GM18873 (cell line): ENCODE data around the gene EML4.
A peak's percentile ranks its signal among the peaks of the same experiment; 100 is the strongest.
"Not testable (repeated sequence)": the region's sequence is repeated elsewhere in the genome, so short reads cannot be mapped to it uniquely, and the experiment has no call there.

Source experiments
- ATAC-seq: cut with Tn5 transposase; IDR thresholded peaks from one replicate; pipeline ENCODE4 v1.9.1; 2021; ENCODE audit warnings: mild to moderate bottlenecking, moderate library complexity, moderate number of reproducible peaks; ENCODE audit not compliant: unreplicated experiment, low FRiP score

EML4 gene

DNA sequence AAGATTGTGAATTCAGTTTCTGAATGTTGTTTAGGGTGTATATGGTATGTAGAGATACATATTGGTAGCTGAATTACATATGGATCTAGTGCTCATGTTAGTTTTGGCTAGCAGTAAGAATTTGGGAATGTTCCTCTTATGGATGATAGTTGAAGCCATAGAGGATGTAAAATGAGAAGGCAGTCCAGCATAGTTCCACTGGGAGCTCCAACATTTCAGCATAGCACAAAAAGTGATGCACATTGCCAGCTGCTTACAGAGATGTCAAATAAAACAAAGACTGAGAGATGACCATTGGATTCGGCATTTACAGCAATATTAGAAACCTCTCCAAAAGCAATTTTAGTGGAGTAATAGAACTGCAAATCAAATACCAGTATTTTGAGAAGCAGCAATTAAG, 77.4 kb downstream of the EML4 start:
- ATAC-seq = no peak

- ATAC-seq = no peak
These were observed 79.7 kb downstream of the EML4 start for GRCh38 chr2:42248846-42249245.

GRCh38 chr2:42249284-42249683, 80.1 kb downstream of the EML4 start:
- ATAC-seq = no peak

GRCh38 chr2:42249887-42250286, 80.7 kb downstream of the EML4 start:
- no peak for ATAC-seq

GRCh38 chr2:42250925-42251324, 81.8 kb downstream of the EML4 start:
- no peak for ATAC-seq

DNA sequence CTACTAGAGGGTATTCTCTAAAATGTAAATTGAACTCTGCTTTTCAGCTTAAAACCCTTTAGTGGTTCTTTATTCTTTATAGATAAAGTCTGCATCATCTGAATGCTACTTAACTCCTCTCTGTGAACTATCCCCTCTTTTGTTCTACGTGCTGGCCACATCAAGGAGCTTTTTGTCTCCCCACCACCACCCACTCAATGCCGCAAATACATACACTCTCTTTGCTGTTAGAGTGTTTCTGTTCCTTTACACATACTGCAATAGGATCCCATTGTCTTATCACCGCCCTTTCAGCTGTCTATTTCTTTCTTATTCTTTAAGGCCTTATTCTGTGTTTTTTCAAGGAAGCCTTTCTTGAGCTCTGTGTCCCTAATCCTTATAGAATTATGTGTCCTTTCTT, 83.3 kb downstream of the EML4 start:
- no peak for ATAC-seq

GRCh38 chr2:42254186-42254895, 85.2 kb downstream of the EML4 start:
- no peak for ATAC-seq

DNA sequence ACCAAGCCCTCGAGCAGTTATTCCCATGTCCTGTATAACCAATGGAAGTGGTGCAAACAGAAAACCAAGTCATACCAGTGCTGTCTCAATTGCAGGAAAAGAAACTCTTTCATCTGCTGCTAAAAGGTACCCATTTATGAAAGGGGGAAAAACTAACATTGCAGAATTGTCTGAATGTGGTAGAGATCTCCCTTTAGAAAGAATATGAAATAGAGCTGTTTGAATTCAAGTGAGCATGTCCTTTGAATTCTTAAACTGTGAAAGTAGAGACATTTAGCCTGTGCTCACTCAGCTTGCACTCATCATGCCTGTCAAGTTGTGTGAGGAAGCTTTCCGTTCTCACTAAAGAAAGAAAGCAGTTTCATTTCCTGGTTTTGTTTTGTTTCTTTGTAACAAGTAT, 87.4 kb downstream of the EML4 start:
- ATAC-seq = peak; percentile 61

GRCh38 chr2:42261518-42262195, 92.5 kb downstream of the EML4 start:
- ATAC-seq = no peak

GRCh38 chr2:42266236-42266635, 97.1 kb downstream of the EML4 start:
- no peak for ATAC-seq

- ATAC-seq = no peak
These were observed 98.4 kb downstream of the EML4 start for GRCh38 chr2:42267530-42267929.

DNA sequence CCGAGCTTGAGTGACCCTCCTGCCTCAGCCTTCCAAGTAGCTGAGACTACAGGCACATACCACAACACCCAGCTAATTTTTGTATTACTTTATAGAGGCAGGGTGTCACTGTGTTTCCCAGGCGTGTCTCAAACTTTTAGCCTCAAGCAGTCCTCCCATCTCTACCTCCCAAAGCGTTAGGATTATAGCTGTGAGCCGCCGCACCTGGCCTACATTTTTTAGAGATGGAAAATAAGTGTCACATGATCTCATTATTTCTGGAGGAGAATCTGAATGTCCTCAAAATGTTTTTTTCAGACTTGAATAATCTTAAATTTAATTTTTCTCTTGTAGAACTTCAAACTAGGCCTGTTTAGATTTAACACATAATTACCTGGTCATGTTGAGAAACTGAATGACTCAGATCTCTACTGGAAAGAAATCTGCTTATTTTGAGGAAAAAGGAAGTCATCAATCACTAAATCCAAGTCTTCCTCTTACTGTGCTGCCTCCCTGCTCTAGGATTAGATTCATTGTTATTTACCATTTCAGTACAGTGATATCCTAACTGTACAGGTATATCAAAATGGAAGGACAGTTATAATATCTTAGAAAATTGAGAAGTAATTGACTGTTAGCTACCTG, 99.5 kb downstream of the EML4 start:
- ATAC-seq = no peak

DNA sequence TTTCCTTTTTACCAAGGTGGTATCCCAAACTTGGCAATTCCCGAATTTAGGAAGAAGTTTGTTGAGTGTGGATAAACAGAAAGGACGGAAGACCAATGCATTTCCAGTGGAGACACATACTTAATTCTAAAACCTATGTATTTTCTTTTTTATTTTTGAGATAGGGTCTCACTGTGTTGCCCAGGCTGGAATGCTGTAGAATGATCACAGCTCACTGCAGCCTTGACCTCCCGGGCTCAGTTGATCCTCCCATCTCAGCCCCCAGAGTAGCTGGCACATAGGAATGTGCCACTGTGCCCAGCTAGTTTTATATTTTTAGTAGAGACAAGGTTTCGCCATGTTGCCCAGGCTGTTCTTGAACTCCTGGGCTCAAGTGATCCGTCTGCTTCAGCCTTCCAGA, 101.6 kb downstream of the EML4 start:
- no peak for ATAC-seq

GRCh38 chr2:42271246-42271645, 102.1 kb downstream of the EML4 start:
- ATAC-seq = not testable (repeated sequence)

DNA sequence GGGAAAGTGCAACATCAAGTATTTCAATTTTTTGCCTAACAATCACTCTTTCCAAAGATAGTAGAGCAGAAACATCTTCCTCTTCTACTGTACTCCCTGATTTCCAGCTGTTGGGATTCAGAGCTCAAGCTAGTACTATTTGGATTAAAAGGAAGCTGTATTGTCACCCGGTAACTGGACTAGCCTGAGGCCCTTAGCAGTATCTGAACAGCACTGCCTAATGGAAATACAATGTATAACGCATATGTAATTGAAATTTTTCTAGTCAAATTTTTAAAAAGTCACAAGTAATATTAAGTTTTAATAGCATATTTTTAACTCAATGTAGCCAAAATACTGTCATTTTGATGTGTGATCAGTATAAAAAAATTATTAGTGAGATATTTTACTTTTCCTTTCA, 105.7 kb downstream of the EML4 start:
- no peak for ATAC-seq

GRCh38 chr2:42281416-42282081, 112.4 kb downstream of the EML4 start:
- ATAC-seq = no peak

DNA sequence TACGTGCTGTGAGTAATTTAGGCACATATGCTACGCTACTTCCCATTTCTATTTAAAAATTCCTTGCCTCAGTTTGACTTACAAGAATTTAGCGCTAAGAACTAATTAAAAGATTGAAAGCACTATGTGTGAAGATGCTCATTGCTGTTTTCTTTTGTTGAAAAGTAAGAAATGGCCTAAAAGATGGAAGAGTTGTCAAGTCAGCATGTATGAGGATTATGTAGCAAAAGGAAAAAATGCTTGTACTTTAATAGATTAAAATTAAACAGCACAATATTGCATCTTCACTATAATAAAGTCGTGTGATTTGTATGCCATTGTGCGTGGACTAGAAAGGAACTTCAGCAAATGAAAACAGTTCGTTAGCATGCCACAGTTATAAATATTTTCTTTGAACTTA, 114.9 kb downstream of the EML4 start:
- no peak for ATAC-seq

- ATAC-seq = no peak
These were observed 117.3 kb downstream of the EML4 start for GRCh38 chr2:42286268-42286946.

- ATAC-seq = no peak
These were observed 119.7 kb downstream of the EML4 start for GRCh38 chr2:42288811-42289210.

GRCh38 chr2:42289222-42289621, 120.1 kb downstream of the EML4 start:
- no peak for ATAC-seq

DNA sequence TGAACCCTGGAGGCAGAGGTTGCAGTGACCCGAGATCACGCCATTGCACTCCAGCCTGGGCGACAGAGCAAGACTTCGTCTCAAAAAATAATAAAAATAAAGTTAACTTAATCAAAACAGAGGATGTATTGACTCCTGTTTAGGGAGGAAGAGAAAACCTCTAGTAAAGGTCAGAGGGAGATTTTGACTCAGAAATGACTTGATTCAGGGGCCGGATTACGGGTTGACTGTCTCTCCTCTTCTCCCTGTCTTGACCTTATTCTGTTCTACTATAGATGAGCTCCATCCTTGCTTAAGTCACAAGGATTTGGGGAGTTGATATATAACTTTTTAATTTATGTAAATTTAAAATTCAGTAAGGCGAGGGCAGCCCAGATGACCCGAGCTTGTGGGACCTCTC, 120.9 kb downstream of the EML4 start:
- no peak for ATAC-seq
